ENCODE measurements around the gene ANKS6.

GRCh38 chr9:98789483-98790133, 6.7 kb downstream of the ANKS6 start:
- TF ChIP-seq CTCF (IDR thresholded peaks at IDR 0.05; ENCODE audit: low read depth, low read length, poor library complexity, severe bottlenecking) (no peak), EZH2phosphoT487 (IDR thresholded peaks at IDR 0.05; ENCODE audit: borderline replicate concordance, low read length) (no peak)
